Stimulated activated CD4-positive, alpha-beta T cell treated with anti-CD3 and anti-CD28 coated beads, Interleukin-15, amount 100 ng/mL, for 48 hours (primary cell): Measurements from ENCODE around the gene OR4C16.

Experiments used
- DNase-seq, 2 donors: peaks; one replicate each; pipeline ENCODE4 v3.0.0-alpha.2; 2020; ENCODE audit warnings: low read depth in 2 of 2

OR4C16 gene

DNA sequence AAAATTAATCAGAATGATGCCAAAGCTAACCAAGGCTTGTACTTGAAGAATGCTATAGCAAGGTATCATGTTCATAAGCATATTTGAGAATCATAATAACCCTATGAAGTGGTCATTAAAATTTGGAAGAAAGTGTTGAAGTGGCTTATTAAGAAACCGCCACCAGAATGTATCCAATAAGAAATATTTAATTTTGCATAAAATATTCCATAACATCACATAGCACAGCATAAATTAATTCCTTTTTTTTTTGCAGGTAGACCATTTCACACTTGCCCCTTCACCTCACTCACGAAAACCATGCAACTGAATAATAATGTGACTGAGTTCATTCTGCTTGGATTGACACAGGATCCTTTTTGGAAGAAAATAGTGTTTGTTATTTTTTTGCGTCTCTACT lies at the start of gene OR4C16:
Gene OR4C16 (plus strand): TSS at position 301 of the 400 bp plus-strand sequence. CDS start 0 bp downstream, at position 301.
- no peak for DNase-seq

GRCh38 chr11:55554169-55554568 lies 17.8 kb upstream of the OR4C16 start, which contains the start of gene OR4C15:
TSS of gene OR4C15 (plus strand) at chr11:55554469. CDS start at chr11:55554469, 0 bp downstream.
- no peak for DNase-seq

DNA sequence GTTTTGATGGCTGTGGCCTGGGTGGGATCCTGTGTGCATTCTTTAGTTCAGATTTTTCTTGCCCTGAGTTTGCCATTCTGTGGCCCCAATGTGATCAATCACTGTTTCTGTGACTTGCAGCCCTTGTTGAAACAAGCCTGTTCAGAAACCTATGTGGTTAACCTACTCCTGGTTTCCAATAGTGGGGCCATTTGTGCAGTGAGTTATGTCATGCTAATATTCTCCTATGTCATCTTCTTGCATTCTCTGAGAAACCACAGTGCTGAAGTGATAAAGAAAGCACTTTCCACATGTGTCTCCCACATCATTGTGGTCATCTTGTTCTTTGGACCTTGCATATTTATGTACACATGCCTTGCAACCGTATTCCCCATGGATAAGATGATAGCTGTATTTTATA lies 620 bp downstream of the OR4C16 start:
- no peak for DNase-seq

- DNase-seq, result no peak
Observed at GRCh38 chr11:55607545-55607944, 35.6 kb downstream of the OR4C16 start, which contains the start of gene OR4C11. TSS of gene OR4C11 (minus strand) at chr11:55607645. CDS start at chr11:55604373, 3,272 bp downstream.
